GM11168 (cell line): ENCODE measurements around the gene SMYD4.

Source experiments
- in situ Hi-C: fragments of 300-500 bp; cut with MboI; formaldehyde crosslinking; loops from one replicate; pipeline ENCODE4 v1.12.0; 2022; ENCODE audit warnings: low sequenced_read_pairs; ENCODE audit not compliant: unreplicated experiment

Gene SMYD4

DNA sequence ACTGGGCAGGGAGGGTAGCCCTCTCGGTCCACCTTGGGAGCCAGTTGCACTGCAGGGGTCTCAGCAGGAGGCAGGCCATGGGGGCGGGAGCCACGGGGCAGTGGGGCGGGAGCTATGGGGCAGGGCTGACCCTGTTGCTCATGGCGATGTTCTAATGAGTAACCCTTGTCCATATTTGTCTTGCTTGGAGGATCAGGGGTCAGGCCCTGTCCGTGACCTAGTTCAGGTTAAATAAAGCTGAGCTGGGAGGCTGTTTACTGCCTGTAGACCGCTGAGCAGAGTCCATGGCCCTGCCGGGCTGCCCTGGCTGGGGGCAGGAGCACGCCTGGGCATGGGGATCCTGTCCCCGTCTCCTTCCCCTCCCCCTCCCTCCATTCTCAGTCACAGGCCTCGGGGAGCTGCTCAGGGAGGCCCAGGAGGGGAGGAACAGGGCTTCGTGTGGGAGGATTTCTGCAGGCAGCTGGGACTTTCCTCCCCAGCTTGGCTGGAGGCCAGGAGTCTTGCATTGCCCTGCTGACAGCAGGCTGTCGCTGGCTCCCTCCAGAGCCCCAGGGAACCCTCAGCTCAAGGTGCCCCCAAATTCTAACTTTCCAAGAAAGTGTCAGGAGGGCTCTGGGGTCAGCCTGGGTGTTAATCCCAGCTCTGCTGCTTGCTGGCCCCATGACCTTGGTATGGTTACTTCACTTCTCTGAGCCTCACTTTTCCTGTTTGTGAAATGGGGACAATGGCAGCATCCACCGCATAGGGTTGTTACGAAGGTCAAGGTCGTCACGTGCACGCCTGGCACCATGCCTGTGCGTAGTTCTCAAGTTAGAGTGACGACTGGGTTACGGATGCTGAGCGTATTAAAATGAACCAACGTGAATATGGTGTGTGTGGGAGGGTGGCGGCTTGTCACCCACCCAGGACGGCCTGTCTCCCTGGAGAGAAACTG, 93.1 kb downstream of the SMYD4 start:
- in situ Hi-C loops = no loop called here

DNA sequence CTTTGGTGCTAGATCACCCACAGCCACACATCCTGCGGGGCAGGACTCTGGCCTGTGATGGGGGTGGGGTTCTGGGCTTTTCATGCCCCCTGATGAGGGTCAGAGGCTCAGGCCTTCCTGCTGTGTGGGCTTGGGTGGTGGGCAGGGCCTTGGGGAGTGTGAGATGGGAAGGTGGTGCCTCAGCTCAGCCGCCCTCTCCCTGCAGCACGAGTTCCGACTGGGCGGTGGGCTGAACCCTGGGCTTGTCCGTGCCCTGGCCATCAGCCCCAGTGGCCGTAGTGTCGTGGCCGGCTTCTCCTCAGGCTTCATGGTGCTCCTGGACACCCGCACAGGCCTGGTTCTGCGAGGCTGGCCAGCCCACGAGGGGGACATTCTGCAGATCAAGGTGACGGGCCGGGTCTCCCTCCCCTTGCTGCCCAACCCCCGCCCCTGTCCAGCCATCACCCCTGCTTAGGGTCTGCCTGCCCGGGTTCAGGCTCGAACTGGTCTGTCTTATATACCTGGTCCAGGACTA, 93.8 kb downstream of the SMYD4 start:
- in situ Hi-C loops = no loop called here

GRCh38 chr17:1735418-1735817, 94.3 kb downstream of the SMYD4 start:
- in situ Hi-C loops = no loop called here

GRCh38 chr17:1733759-1734158, 95.9 kb downstream of the SMYD4 start:
- in situ Hi-C loops = no loop called here

DNA sequence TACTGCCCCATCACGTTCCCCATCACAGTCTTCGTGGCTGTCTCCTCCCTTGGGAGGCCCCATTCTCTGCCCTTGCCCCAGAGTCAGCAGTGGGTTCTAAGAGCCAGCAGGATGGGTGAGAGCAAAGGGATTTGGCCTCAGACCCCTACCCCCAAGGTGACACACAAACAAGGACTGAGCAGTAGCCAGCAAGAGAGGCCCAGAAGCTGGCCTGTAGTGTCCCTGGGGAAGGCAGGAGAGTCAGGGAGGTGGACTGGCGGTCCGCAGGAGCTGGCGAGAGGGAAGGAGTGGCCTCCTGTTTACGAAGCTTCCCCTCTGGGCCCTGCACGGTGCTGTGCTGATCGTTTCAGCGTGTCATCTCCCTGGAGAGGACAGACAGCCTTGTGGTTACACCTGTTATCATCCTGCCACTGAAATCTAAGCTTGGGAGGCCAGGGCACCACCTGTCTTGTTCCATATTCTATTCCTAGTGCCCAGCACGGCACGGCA, 96.8 kb downstream of the SMYD4 start:
- in situ Hi-C loops = no loop called here

DNA sequence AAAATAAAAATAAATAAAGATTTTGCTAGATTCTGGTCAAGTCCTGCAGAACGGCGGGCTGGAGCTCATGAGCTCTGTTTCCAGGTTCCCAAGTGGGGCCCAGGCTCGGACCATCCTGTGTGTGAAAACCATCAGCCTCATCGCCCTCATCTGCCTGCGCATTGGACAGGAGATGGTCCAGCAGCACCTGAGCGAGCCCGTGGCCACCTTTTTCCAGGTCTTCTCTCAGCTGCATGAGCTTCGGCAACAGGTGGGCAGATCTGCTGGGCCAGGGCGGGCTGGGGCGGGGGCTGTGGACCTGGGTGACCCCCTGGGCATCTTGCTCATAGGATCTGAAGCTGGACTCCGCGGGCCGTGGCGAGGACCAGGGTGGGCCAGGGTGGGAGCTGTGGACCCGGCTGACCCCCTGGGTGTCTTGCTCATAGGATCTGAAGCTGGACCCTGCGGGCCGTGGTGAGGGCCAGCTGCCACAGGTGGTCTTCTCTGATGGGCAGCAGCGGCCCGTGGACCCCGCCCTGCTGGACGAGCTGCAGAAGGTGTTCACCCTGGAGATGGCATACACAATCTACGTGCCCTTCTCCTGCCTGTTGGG, 97.4 kb downstream of the SMYD4 start:
- in situ Hi-C loops = no loop called here

GRCh38 chr17:1731194-1731506, 98.6 kb downstream of the SMYD4 start:
- in situ Hi-C loops = no loop called here

GRCh38 chr17:1730326-1731193, 99.1 kb downstream of the SMYD4 start:
- in situ Hi-C loops = no loop called here

- in situ Hi-C loops = no loop called here
Measured at GRCh38 chr17:1729966-1730325, 99.8 kb downstream of the SMYD4 start.
